ENCODE data around the gene ATRAID.
"Not testable (repeated sequence)": the region's sequence is repeated elsewhere in the genome, so short reads cannot be mapped to it uniquely, and the experiment has no call there.

Gene ATRAID

DNA sequence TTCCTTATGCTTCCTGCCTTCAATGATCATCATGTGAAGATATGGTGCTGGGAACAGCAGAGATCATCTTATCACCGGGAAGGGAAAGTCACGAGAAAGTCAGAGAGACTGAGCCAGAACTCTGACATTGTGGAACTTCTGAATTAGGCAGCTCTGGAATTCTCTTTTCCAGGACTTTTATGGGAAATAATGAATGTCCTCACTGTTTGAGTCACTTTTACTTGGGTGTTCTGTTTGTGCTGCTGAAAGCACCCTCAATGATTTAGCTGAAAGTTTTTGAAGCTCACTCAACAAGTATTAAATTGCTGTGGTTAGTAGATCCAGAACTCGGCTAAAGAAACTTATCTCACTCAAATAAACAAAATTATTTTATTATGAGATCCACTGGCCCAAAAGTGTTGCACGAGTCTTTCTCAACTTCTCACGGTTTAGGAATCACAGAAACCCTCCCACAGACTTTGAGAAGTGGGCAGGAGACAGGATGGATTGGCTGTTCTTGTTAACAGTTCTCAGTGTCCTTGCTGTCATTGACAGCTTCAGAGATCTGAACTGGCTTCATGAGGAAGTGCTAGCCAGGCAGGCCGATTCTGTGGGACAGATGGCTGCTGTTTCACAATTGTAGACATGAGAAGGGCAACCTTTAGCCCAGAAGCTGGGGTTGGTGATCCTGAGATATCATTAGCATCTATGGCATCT is 26.4 kb upstream of the ATRAID start:
- no peaks in the 10 kb centered on the region for H3K4me1 Mint-ChIP-seq
- no peaks in the 10 kb centered on the region for H3K9me3 Mint-ChIP-seq
- peaks cover 35% of the 10 kb centered on the region for H3K27me3 Mint-ChIP-seq
- H3K27ac Mint-ChIP-seq, result no peak overlapping the region
- ATAC-seq, result no peak
- H3K36me3 Mint-ChIP-seq, result no peaks in the 10 kb centered on the region
- H3K4me3 Mint-ChIP-seq, result no peak overlapping the region

DNA sequence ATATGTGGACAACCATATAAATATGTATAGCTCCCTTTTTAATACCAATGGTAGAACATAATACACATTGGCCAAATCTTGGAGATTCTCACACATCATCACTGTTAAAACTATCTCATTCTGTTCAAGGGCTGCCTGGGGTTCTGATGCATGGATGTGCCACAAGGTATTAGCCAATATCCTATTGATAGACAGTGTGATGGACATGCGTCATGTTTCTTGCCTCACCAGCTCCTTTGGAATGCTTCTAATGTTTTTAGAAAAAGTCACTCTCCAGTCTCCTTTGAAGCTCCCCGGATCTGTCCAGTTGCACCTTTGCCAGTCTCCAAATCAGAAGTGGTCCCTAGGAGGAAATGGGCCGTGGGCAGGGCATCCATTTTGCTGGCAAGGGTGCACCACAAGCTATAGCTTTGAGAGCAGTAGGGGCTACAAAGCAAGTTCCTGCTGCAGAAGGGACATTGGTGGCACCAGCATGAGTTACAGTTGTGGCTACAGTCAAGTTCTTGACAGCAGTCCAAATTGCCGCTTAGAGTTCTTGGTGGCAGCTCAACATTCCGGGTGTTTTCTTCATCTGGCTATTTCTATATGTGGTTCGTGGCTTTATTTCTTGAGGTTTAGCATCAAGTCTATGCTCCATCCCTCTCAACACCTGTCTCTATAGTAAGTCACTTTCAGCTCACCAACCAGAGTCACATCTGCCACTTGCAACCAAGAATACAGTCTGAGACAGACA is 25.1 kb upstream of the ATRAID start:
- H3K9me3 Mint-ChIP-seq, result no peaks in the 10 kb centered on the region
- H3K27ac Mint-ChIP-seq, result no peak overlapping the region
- H3K36me3 Mint-ChIP-seq, result no peaks in the 10 kb centered on the region
- H3K27me3 Mint-ChIP-seq, result peaks cover 22% of the 10 kb centered on the region
- H3K4me1 Mint-ChIP-seq, result no peaks in the 10 kb centered on the region
- no peak for ATAC-seq
- H3K4me3 Mint-ChIP-seq, result no peak overlapping the region

DNA sequence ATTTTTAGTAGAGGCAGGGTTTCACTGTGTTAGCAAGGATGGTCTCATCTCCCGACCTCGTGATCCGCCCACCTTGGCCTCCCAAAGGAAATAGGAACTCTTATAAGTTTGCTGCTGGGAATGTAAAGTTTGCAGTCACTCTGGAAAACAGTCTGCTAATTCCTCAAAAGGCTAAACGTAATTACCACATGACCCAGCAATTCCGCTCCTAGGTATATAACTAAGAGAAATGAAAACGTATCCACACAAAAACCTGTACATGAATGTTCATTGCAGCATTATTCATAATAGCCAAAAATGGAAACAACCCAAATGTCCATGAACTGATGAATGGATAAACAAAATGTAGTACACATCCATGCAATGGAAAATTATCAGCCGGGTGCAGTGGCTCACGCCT is 21.9 kb upstream of the ATRAID start:
- no peaks in the 10 kb centered on the region for H3K36me3 Mint-ChIP-seq
- no peak overlapping the region for H3K4me3 Mint-ChIP-seq
- H3K9me3 Mint-ChIP-seq, result no peaks in the 10 kb centered on the region
- no peak for ATAC-seq
- H3K27me3 Mint-ChIP-seq, result peaks cover 14% of the 10 kb centered on the region
- no peak overlapping the region for H3K27ac Mint-ChIP-seq
- peaks cover 6% of the 10 kb centered on the region for H3K4me1 Mint-ChIP-seq

DNA sequence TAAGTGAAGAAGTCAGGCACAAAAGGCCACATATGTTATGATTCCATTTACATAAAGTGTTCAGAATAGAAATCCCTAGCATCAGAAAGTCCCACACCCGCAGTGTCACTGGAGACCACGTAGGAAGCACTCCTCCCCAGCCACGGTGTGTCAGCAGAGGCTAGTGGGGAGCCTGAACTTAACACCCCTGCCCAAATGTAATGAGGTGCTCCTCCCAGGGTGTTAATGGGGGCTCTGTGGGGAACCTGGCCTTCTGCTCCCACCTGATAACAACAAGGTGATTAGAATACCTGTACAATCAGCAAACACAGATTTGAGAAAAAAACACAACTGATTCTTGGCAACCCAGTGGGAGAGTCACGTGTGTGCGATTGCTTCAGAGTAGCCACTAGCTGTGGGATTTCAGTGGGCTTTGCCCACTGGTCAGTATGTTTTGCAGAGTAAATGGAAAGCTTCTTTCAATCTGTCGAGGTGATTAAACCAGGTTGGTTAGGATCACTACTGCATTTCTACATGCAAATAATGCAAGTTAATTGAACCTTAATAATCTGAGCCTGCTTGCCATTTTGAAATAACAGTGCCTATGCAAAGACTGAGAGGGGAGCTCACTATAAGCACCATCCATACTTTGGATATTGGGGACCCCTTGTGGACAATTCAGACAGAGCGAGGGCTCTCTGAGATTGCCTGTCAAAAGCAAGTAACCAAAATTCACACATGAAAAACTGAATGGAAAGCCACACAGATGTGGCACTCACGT is 20.6 kb upstream of the ATRAID start:
- peak; percentile 72 for ATAC-seq
- H3K36me3 Mint-ChIP-seq, result no peaks in the 10 kb centered on the region
- peaks cover 14% of the 10 kb centered on the region for H3K27me3 Mint-ChIP-seq
- no peak overlapping the region for H3K27ac Mint-ChIP-seq
- no peak overlapping the region for H3K4me3 Mint-ChIP-seq
- no peaks in the 10 kb centered on the region for H3K9me3 Mint-ChIP-seq
- peaks cover 6% of the 10 kb centered on the region for H3K4me1 Mint-ChIP-seq

DNA sequence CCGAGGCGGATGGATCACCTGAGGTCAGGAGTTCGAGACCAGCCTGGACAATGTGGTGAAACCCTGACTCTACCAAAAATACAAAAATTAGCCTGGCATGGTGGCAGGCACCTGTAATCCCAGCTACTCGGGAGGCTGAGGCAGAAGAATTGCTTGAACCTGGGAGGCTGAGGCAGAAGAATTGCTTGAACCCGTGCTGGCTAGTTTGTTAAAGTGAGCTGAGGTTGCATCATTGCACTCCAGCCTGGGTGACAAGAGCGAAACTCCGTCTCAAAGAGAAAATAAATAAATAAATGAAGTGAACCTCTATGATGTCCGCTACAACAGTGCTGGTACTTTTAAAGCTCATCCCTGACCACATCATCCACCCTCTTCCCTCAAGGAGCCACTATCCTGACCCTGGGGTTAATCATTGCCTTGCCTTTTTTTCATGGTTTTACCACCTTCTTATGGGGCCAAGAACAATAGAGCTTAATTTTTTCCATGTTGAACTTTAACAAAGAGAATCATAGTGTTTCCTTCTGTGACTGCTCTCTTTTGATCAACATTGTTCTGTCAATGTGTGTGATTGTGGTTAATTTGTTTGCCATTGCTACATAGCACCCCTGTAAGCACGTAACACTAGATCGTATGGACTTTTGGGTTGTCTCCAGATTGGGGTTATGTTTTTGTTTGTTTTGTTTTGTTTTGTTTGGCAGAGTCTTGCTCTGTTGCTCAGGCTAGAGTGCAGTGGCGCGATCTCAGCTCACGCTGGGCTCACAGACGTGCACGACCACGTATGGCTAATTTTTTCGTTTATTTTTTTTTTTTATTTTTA is 17.1 kb upstream of the ATRAID start:
- no peak overlapping the region for H3K4me3 Mint-ChIP-seq
- H3K27me3 Mint-ChIP-seq, result peaks cover 14% of the 10 kb centered on the region
- no peak for ATAC-seq
- no peaks in the 10 kb centered on the region for H3K9me3 Mint-ChIP-seq
- peaks cover 13% of the 10 kb centered on the region for H3K36me3 Mint-ChIP-seq
- H3K4me1 Mint-ChIP-seq, result peaks cover 6% of the 10 kb centered on the region
- no peak overlapping the region for H3K27ac Mint-ChIP-seq

DNA sequence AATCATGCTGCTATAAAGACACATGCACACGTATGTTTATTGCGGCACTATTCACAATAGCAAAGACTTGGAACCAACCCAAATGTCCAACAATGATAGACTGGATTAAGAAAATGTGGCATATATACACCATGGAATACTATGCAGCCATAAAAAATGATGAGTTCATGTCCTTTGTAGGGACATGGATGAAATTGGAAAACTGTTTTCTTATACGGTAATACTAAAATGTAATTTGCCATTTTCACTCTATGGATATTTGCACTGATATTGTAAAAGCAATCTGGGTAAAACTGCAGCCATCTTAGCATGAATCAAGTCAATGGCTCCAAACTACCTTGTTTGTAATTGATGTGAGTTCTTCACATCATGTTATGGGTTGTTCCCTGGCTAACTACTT is 16.0 kb upstream of the ATRAID start:
- not testable (repeated sequence) for H3K9me3 Mint-ChIP-seq, ATAC-seq, H3K4me1 Mint-ChIP-seq

DNA sequence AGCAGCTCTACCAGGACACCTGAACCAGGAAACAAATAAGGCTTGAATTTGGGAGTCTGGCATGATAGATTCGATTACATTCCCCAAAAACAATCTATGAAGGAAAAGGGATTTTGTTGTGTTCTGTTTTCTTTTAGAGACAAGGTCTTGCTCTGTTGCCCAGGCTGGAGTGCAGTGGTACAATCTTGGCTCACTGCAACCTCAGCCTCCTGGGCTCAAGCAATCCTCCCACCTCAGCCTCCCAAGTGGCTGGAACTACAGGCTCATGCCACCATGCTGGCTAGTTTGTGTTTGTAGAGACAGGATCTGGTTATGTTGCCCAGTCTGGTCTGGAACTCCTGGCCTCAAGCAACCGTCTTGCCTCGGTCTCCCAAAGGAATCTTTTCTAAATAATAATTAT is 13.8 kb upstream of the ATRAID start:
- not testable (repeated sequence) for H3K9me3 Mint-ChIP-seq, H3K4me3 Mint-ChIP-seq, H3K4me1 Mint-ChIP-seq, H3K27ac Mint-ChIP-seq, H3K27me3 Mint-ChIP-seq, ATAC-seq
- H3K36me3 Mint-ChIP-seq, result peaks cover 33% of the 10 kb centered on the region

More for the DNA sequence above, 16.0 kb upstream of the ATRAID start:
- not testable (repeated sequence) for H3K27ac Mint-ChIP-seq, H3K4me3 Mint-ChIP-seq
- Mint-ChIP-seq H3K27me3 (peaks cover 14% of the 10 kb centered on the region), H3K36me3 (peaks cover 20% of the 10 kb centered on the region)

DNA sequence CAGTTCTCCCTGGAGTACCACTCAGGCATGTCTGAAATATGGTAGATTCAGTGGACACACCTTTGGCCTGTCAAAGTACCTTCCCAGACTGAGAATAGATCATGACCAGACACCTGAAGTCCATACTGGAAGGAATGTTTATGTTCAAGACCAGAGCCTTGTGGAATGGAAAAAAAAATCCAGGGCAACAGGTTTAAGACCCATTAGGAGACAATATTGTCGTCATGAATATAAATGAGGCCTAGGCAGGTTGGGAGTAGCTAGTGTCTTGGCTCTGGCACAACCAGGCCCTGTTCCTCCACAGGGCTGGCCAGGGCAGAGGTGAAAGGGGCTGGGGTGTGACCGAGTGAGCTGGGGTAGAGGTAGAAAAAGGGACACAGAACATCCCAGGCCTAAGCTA is 13.2 kb upstream of the ATRAID start:
- H3K36me3 Mint-ChIP-seq, result peaks cover 39% of the 10 kb centered on the region
- H3K27me3 Mint-ChIP-seq, result peaks cover 2% of the 10 kb centered on the region
- ATAC-seq, result no peak
- H3K27ac Mint-ChIP-seq, result no peak overlapping the region
- no peak overlapping the region for H3K4me3 Mint-ChIP-seq
- H3K9me3 Mint-ChIP-seq, result no peaks in the 10 kb centered on the region
- peaks cover under 1% of the 10 kb centered on the region for H3K4me1 Mint-ChIP-seq

DNA sequence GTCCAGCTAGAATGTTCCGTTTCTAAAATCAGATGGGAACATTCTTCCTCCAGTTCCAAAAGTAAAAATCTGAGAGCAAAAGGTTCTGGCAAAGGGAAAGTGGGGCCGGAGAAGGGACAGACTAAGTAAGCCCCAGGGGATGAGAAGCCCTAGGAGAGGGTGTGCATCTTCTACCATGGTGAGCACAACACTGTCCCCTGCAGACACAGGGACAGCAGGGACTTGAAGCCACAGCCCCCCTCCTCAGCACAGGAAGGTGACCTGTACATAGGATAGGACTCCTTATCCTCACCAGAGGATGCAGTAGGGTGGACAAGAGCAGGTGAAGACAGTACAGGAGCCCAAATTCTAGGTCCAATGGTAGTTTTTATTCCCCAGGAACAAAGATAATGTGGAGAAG is 12.6 kb upstream of the ATRAID start:
- Mint-ChIP-seq H3K27ac (no peak overlapping the region), H3K27me3 (no peaks in the 10 kb centered on the region), H3K9me3 (no peaks in the 10 kb centered on the region), H3K4me1 (no peaks in the 10 kb centered on the region), H3K4me3 (no peak overlapping the region), H3K36me3 (peaks cover 39% of the 10 kb centered on the region)
- no peak for ATAC-seq

DNA sequence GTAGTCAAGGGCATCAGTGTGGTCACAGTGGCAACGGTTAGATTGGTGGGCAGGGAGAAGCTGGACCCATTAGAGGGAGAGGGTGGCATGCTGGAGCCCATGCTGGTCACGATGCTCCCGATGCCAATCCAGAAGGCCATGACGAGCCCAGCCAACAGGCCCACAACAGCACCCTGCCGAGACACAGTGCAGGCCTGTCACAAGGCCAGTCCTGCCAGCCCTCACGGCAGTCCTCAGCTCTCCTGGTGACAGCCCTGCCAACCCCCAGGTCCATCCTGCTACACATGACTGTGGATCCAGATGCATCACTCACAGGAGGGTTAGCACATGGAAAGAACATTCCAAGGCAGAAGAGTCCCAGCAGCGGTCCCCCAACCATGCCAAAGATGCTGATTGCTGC is 10.2 kb upstream of the ATRAID start:
- no peak overlapping the region for H3K27ac Mint-ChIP-seq
- no peaks in the 10 kb centered on the region for H3K27me3 Mint-ChIP-seq
- H3K36me3 Mint-ChIP-seq, result peaks cover 61% of the 10 kb centered on the region
- no peaks in the 10 kb centered on the region for H3K9me3 Mint-ChIP-seq
- no peak for ATAC-seq
- H3K4me1 Mint-ChIP-seq, result no peaks in the 10 kb centered on the region
- no peak overlapping the region for H3K4me3 Mint-ChIP-seq

DNA sequence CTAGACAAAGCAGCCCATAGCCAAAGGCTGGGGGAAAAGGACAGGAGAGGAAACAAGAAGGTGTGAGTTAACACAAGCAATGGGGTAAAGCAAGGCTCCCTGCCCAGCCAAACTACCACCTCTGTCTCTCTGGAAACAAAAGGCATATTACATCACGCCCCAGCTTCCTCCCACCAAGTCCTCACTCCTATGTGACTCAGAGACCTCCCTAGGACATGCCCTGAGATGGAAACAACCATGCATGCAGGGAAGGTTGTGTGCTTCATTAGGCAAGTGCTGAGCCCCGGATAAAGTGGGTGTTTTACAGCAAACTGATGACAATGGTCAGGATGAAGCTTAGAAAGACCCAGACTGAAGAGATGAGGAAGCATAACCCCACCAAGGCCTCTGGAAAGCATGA is 9.0 kb upstream of the ATRAID start:
- no peaks in the 10 kb centered on the region for H3K9me3 Mint-ChIP-seq
- H3K27ac Mint-ChIP-seq, result no peak overlapping the region
- no peak overlapping the region for H3K4me3 Mint-ChIP-seq
- peaks cover 69% of the 10 kb centered on the region for H3K36me3 Mint-ChIP-seq
- H3K27me3 Mint-ChIP-seq, result no peaks in the 10 kb centered on the region
- no peaks in the 10 kb centered on the region for H3K4me1 Mint-ChIP-seq
- ATAC-seq, result no peak

DNA sequence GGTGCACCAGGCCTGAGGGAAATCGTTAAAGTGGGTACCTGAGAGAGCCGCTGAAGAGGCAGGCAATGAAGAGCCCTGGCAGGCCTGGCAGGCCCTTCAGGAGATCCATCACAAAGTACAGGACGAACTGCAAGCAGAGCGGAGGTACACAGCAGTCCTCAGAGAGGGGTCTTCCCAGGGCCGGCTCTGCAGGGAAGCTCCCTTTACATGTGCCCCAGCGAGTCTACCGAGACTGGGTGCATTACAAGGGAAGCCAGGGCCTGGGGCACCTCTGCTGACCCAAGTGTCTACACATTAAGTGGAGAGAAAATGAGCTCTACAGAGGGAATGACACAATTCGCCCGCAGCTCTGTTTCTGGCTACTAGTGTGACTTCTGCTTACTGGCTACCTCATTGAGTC is 8.1 kb upstream of the ATRAID start:
- Mint-ChIP-seq H3K4me3 (no peak overlapping the region), H3K27me3 (no peaks in the 10 kb centered on the region), H3K4me1 (no peaks in the 10 kb centered on the region), H3K36me3 (peaks cover 70% of the 10 kb centered on the region), H3K27ac (no peak overlapping the region), H3K9me3 (no peaks in the 10 kb centered on the region)
- ATAC-seq, result no peak

DNA sequence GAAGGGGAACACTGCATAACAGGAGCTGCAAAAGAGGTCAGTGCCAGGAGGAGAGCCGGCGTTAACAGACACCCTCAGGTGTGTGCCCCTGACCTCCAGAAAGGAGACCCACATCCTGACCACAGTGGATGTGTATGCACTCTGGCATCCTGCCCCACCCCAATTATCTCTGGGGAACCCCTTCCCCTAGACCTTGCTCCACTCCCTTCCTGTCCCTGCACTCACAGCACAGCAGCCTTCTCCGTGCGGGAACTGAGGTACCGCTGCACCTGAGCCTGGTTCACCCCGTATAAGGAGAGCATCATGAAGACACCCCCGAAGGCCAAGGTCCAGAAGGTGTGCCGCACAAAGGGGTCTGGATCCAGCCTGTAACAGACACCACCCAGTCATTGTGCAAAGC is 7.3 kb upstream of the ATRAID start:
- H3K36me3 Mint-ChIP-seq, result peaks cover 68% of the 10 kb centered on the region
- no peak overlapping the region for H3K27ac Mint-ChIP-seq
- H3K27me3 Mint-ChIP-seq, result no peaks in the 10 kb centered on the region
- peaks cover 4% of the 10 kb centered on the region for H3K4me1 Mint-ChIP-seq
- no peak overlapping the region for H3K4me3 Mint-ChIP-seq
- no peaks in the 10 kb centered on the region for H3K9me3 Mint-ChIP-seq
- no peak for ATAC-seq

DNA sequence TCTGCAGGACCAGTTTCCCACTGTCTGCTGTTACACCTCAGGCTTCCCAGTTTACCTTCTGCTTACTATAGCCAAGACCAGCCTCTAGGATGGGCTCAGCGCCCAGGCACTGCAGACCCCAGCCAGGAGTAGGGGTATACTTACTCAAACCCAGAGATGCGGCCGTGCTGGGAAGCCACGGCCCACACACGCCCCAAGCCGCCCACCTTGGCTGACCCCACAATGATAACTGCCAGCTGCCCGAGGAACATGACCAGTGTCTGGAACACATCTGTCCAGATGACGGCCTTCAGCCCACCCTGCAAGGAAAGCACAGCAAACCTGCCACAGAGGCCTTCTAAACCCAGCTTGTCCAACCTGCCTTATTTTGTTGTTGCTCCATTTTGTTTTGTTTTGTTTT is 6.6 kb upstream of the ATRAID start:
- Mint-ChIP-seq H3K4me3 (no peak overlapping the region), H3K9me3 (no peaks in the 10 kb centered on the region), H3K27ac (no peak overlapping the region), H3K4me1 (peaks cover 10% of the 10 kb centered on the region), H3K36me3 (peaks cover 67% of the 10 kb centered on the region), H3K27me3 (no peaks in the 10 kb centered on the region)
- ATAC-seq, result no peak

DNA sequence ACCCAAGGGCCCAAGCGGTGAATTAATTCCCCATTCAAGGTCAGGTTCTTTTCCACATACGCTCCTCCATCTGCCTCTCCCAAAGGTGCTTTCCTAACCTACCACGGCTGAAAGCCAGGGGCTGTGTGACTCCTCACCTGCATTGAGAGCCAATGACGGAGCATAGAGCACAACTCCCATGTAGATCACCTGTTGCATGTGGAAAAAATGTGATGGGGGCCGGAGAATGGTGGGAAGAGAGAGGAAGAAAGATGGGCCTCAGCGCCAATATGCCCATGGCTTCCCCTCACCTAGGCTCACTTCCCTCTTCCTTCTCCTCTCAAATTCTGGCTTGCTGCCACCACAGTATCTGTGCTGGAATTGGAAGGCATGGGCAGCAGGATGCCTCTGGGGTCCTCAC is 5.5 kb upstream of the ATRAID start:
- no peak for ATAC-seq
- no peak overlapping the region for H3K4me3 Mint-ChIP-seq
- H3K27ac Mint-ChIP-seq, result no peak overlapping the region
- no peaks in the 10 kb centered on the region for H3K27me3 Mint-ChIP-seq
- no peaks in the 10 kb centered on the region for H3K9me3 Mint-ChIP-seq
- H3K4me1 Mint-ChIP-seq, result peaks cover 15% of the 10 kb centered on the region
- H3K36me3 Mint-ChIP-seq, result peaks cover 64% of the 10 kb centered on the region
